ENCODE measurements around the gene SMDT1. TPM values are rescaled to one million over a fixed set of nuclear protein-coding genes. Genes with fewer than 3 reads are reported as not detected.

Gene SMDT1
- polyA plus RNA-seq, 3 donors = 41.8 to 182 (median 180) TPM

DNA sequence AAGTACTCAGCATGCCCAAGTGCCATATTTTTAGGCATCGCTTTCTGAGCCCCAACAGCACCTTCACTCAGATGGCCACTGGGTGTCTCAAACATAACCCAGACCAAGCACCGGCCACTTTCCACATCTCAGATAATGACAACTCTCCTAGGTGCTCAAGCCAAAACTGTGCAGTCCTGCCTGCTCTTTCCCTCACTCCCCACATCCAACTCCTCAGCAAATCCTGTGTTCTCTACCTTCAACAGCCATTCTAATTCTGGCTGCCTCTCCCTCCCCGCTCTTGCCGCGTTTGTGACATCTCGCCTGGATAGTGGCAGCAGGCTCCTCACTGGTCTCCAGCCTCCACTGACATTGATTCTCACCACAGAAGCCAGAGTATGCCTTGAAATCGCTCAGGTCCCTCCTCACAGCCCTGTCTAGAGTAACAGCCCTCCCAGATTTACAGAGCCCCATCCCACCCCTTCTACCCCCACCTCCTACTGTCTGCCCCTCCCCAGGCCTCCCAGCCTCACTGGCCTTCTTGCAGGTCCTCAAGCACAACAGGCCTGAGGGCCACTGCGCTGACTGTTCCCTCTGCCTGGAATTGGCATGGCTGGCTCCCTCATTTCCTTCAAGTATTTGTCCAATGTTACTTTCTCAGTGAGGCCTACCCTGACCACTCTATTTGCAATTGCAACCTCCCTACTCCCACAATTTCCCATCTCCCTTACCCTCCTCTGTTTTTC, 6.7 kb upstream of the SMDT1 start:
- intact Hi-C loops (cut with micrococcal nuclease) = loop anchor here (5.0 kb wide), 1 partner anchor 75 kb away; the partner anchor contains the start of gene WBP2NL (in 2 of the 2)
- H3K9ac ChIP-seq (ENCODE audit: insufficient read depth, low read length, poor library complexity, severe bottlenecking) = no peak overlapping the region
- H3K4me1 ChIP-seq (ENCODE audit: control insufficient read depth in 1 of 2, insufficient read depth in 2 of 2, low read length in 2 of 2) = peaks cover 52 to 80% of the 10 kb centered on the region in 2 donors
- H3K4me3 ChIP-seq (replicated peaks in 1 of 3; ENCODE audit: low read depth in 2 of 3, low read length in 3 of 3) = no peak overlapping the region
- H3K36me3 ChIP-seq (replicated peaks in 1 of 2; ENCODE audit: control insufficient read depth in 1 of 2, insufficient read depth in 2 of 2, low read length in 2 of 2) = peaks cover 9 to 26% of the 10 kb centered on the region in 2 donors
- peaks cover 21% of the 10 kb centered on the region for H4K20me1 ChIP-seq (ENCODE audit: insufficient read depth, low read length)
- Mint-ChIP-seq H3K36me3 (peaks cover 14 to 22% of the 10 kb centered on the region in 2 donors), H3K4me1 (peaks cover 59% of the 10 kb centered on the region), H3K27me3 (ENCODE audit: low read depth in 3 of 3) (peaks cover 0 to 2% (median 0%) of the 10 kb centered on the region in 3 donors), H3K4me3 (no peak overlapping the region), H3K27ac (peak overlapping the region in 2 of 7 donors; percentile 1 to 26), H3K9me3 (peaks cover 0 to 2% (median 0%) of the 10 kb centered on the region in 7 donors)
- DNase-seq = no peak
- H2AFZ ChIP-seq (ENCODE audit: insufficient read depth, low read depth, low read length, poor library complexity, severe bottlenecking) = no peak overlapping the region
- H3K27me3 ChIP-seq (ENCODE audit: control insufficient read depth in 2 of 2, insufficient read depth in 2 of 2, low read length in 2 of 2) = no peaks in the 10 kb centered on the region
- no peak overlapping the region for H3K4me2 ChIP-seq (replicated peaks; ENCODE audit: extremely low read depth, low read length, poor library complexity, severe bottlenecking)
- TF ChIP-seq CTCF (IDR thresholded peaks at IDR 0.05) = no peak
- 81% methylated on average over 8 of the region's 8 CpGs for WGBS (ENCODE audit: insufficient coverage)
- H3K9me3 ChIP-seq (replicated peaks in 1 of 2; ENCODE audit: control insufficient read depth in 1 of 2, insufficient read depth in 1 of 2, low read length in 2 of 2) = no peaks in the 10 kb centered on the region
- peaks cover 36% of the 10 kb centered on the region for H3K79me2 ChIP-seq (ENCODE audit: insufficient read depth, low read length)
- no peak overlapping the region for H3K27ac ChIP-seq (ENCODE audit: low read depth in 1 of 2, low read length in 2 of 2)

GRCh38 chr22:42073621-42074041, 5.9 kb upstream of the SMDT1 start:
- H3K27ac ChIP-seq (ENCODE audit: low read depth in 1 of 2, low read length in 2 of 2) = peak overlapping the region in 1 of 2 donors; percentile 77
- peak overlapping the region; percentile 77 to 88 for H3K4me3 Mint-ChIP-seq
- peak overlapping the region in 6 of 7 donors; percentile 2 to 86 (median 49) for H3K27ac Mint-ChIP-seq
- no peaks in the 10 kb centered on the region for H3K9me3 ChIP-seq (replicated peaks in 1 of 2; ENCODE audit: control insufficient read depth in 1 of 2, insufficient read depth in 1 of 2, low read length in 2 of 2)
- 77% methylated on average over 12 of the region's 14 CpGs for WGBS (ENCODE audit: insufficient coverage)
- peak overlapping the region; percentile 93 for H2AFZ ChIP-seq (ENCODE audit: insufficient read depth, low read depth, low read length, poor library complexity, severe bottlenecking)
- H3K4me3 ChIP-seq (replicated peaks in 1 of 3; ENCODE audit: low read depth in 2 of 3, low read length in 3 of 3) = peak overlapping the region; percentile 50 to 75 (median 52)
- H3K9ac ChIP-seq (ENCODE audit: insufficient read depth, low read length, poor library complexity, severe bottlenecking) = peak overlapping the region; percentile 79
- peaks cover under 1 to 22% of the 10 kb centered on the region in 2 donors for H3K36me3 ChIP-seq (replicated peaks in 1 of 2; ENCODE audit: control insufficient read depth in 1 of 2, insufficient read depth in 2 of 2, low read length in 2 of 2)
- H3K36me3 Mint-ChIP-seq = peaks cover 6 to 17% of the 10 kb centered on the region in 2 donors
- intact Hi-C loops (cut with micrococcal nuclease) = loop anchor here (5.0 kb wide), 1 partner anchor 76 kb away; the partner anchor contains the start of gene WBP2NL (in 2 of the 2)
- no peaks in the 10 kb centered on the region for H3K27me3 ChIP-seq (ENCODE audit: control insufficient read depth in 2 of 2, insufficient read depth in 2 of 2, low read length in 2 of 2)
- TF ChIP-seq CTCF (IDR thresholded peaks at IDR 0.05) = no peak
- peaks cover 0 to 2% (median 0%) of the 10 kb centered on the region in 7 donors for H3K9me3 Mint-ChIP-seq
- DNase-seq = no peak
- H3K4me1 ChIP-seq (ENCODE audit: control insufficient read depth in 1 of 2, insufficient read depth in 2 of 2, low read length in 2 of 2) = peaks cover 52 to 80% of the 10 kb centered on the region in 2 donors
- H3K4me1 Mint-ChIP-seq = peaks cover 59% of the 10 kb centered on the region
- H3K79me2 ChIP-seq (ENCODE audit: insufficient read depth, low read length) = peaks cover 27% of the 10 kb centered on the region
- H3K4me2 ChIP-seq (replicated peaks; ENCODE audit: extremely low read depth, low read length, poor library complexity, severe bottlenecking) = peak overlapping the region; percentile 84
- H3K27me3 Mint-ChIP-seq (ENCODE audit: low read depth in 3 of 3) = peaks cover 0 to 3% (median 0%) of the 10 kb centered on the region in 3 donors
- peaks cover 12% of the 10 kb centered on the region for H4K20me1 ChIP-seq (ENCODE audit: insufficient read depth, low read length)
